ENCODE data around the gene APOE. TPM values are rescaled to one million over a fixed set of nuclear protein-coding genes. Genes with fewer than 3 reads are reported as not detected.
"Not testable (repeated sequence)": the region's sequence is repeated elsewhere in the genome, so short reads cannot be mapped to it uniquely, and the experiment has no call there.

Gene APOE
- total and polyA plus RNA-seq, 2 experiments from 2014 or later = 1,133 to 1,438 TPM

DNA sequence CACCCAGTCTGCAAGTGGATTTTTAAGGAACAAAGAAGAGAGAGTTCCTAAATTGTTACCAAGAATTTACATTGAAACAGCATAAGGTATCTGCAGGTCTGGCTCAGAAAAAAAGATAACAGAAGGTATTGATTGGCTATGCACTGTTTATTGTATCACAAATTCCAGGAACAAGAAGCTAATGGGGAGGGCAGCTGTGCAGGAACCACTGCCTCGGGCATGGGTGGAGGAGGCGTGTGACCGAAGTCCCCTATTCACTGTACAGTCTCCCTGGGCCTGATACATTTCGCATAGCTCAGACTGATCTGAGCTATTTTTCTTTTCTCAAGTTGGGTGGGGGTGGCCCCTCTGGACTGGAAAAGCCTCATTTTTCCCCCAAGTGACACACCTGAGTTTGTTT lies 47.8 kb upstream of the APOE start (continued):
- TF ChIP-seq, protein P1, sequence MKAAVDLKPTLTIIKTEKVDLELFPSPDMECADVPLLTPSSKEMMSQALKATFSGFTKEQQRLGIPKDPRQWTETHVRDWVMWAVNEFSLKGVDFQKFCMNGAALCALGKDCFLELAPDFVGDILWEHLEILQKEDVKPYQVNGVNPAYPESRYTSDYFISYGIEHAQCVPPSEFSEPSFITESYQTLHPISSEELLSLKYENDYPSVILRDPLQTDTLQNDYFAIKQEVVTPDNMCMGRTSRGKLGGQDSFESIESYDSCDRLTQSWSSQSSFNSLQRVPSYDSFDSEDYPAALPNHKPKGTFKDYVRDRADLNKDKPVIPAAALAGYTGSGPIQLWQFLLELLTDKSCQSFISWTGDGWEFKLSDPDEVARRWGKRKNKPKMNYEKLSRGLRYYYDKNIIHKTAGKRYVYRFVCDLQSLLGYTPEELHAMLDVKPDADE (IDR thresholded peaks at IDR 0.05) = no peak

DNA sequence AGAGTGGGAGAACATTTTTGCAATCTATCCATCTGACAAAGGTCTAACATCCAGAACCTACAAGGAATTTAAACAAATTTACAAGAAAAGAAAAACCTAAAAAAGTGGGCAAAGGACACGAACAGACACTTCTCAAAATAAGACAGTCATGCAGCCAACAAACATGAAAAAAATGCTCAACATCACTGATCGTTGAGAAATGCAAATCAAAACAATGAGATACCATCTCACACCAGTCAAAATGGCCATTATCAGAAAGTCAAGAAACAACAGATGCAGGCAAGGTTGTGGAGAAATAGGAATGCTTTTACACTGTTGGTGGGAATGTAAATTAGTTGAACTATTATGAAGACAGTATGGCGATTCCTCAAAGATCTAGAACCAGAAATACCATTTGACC lies 44.0 kb upstream of the APOE start:
- H4K20me1 ChIP-seq (replicated peaks; ENCODE audit: insufficient read depth) = peaks cover 57% of the 10 kb centered on the region
- not testable (repeated sequence) for H3K4me1 Mint-ChIP-seq; H3K4me3 Mint-ChIP-seq; H3K4me1 ChIP-seq (ENCODE audit: insufficient read depth); DNase-seq (ENCODE audit: low spot score); H3K27ac ChIP-seq (ENCODE audit: low read depth); H3K27me3 ChIP-seq (ENCODE audit: insufficient read depth); H3K27me3 Mint-ChIP-seq (ENCODE audit: insufficient read depth, low read depth, poor library complexity); H3K9me2 ChIP-seq (ENCODE audit: insufficient read depth); H3F3A ChIP-seq (replicated peaks; ENCODE audit: low read depth); H3K4me3 ChIP-seq; H3K9me3 Mint-ChIP-seq; H2AFZ ChIP-seq; H3K27ac Mint-ChIP-seq; H3K4me2 ChIP-seq; ATAC-seq
- H3K36me3 Mint-ChIP-seq (ENCODE audit: low read depth) = peaks cover 52% of the 10 kb centered on the region
- peaks cover 66% of the 10 kb centered on the region for H3K79me2 ChIP-seq (replicated peaks; ENCODE audit: insufficient read depth)
- peaks cover 15% of the 10 kb centered on the region for H3K36me3 ChIP-seq (ENCODE audit: insufficient read depth)

GRCh38 chr19:44863990-44864389 lies 41.6 kb upstream of the APOE start:
- Histone ChIP-seq H3K36me3 (ENCODE audit: insufficient read depth) (peaks cover 15% of the 10 kb centered on the region), H3K79me2 (replicated peaks; ENCODE audit: insufficient read depth) (peaks cover 46% of the 10 kb centered on the region)
- H3K36me3 Mint-ChIP-seq (ENCODE audit: low read depth) = peaks cover 67% of the 10 kb centered on the region
- TF ChIP-seq CREB1 (CRISPR knock-in tag; IDR thresholded peaks at IDR 0.05; ENCODE audit: low read depth) (no peak), EZH2phosphoT487 (IDR thresholded peaks at IDR 0.05; ENCODE audit: unreplicated experiment) (no peak), STAT1 (IDR thresholded peaks at IDR 0.05; ENCODE audit: unreplicated experiment) (no peak), ZNF331 (CRISPR knock-in tag; IDR thresholded peaks at IDR 0.05; ENCODE audit: low read depth) (no peak), JUNB (IDR thresholded peaks at IDR 0.05; ENCODE audit: unreplicated experiment) (no peak)
- TF ChIP-seq, protein P1 (IDR thresholded peaks at IDR 0.05) = no peak
- TF ChIP-seq, protein P2, sequence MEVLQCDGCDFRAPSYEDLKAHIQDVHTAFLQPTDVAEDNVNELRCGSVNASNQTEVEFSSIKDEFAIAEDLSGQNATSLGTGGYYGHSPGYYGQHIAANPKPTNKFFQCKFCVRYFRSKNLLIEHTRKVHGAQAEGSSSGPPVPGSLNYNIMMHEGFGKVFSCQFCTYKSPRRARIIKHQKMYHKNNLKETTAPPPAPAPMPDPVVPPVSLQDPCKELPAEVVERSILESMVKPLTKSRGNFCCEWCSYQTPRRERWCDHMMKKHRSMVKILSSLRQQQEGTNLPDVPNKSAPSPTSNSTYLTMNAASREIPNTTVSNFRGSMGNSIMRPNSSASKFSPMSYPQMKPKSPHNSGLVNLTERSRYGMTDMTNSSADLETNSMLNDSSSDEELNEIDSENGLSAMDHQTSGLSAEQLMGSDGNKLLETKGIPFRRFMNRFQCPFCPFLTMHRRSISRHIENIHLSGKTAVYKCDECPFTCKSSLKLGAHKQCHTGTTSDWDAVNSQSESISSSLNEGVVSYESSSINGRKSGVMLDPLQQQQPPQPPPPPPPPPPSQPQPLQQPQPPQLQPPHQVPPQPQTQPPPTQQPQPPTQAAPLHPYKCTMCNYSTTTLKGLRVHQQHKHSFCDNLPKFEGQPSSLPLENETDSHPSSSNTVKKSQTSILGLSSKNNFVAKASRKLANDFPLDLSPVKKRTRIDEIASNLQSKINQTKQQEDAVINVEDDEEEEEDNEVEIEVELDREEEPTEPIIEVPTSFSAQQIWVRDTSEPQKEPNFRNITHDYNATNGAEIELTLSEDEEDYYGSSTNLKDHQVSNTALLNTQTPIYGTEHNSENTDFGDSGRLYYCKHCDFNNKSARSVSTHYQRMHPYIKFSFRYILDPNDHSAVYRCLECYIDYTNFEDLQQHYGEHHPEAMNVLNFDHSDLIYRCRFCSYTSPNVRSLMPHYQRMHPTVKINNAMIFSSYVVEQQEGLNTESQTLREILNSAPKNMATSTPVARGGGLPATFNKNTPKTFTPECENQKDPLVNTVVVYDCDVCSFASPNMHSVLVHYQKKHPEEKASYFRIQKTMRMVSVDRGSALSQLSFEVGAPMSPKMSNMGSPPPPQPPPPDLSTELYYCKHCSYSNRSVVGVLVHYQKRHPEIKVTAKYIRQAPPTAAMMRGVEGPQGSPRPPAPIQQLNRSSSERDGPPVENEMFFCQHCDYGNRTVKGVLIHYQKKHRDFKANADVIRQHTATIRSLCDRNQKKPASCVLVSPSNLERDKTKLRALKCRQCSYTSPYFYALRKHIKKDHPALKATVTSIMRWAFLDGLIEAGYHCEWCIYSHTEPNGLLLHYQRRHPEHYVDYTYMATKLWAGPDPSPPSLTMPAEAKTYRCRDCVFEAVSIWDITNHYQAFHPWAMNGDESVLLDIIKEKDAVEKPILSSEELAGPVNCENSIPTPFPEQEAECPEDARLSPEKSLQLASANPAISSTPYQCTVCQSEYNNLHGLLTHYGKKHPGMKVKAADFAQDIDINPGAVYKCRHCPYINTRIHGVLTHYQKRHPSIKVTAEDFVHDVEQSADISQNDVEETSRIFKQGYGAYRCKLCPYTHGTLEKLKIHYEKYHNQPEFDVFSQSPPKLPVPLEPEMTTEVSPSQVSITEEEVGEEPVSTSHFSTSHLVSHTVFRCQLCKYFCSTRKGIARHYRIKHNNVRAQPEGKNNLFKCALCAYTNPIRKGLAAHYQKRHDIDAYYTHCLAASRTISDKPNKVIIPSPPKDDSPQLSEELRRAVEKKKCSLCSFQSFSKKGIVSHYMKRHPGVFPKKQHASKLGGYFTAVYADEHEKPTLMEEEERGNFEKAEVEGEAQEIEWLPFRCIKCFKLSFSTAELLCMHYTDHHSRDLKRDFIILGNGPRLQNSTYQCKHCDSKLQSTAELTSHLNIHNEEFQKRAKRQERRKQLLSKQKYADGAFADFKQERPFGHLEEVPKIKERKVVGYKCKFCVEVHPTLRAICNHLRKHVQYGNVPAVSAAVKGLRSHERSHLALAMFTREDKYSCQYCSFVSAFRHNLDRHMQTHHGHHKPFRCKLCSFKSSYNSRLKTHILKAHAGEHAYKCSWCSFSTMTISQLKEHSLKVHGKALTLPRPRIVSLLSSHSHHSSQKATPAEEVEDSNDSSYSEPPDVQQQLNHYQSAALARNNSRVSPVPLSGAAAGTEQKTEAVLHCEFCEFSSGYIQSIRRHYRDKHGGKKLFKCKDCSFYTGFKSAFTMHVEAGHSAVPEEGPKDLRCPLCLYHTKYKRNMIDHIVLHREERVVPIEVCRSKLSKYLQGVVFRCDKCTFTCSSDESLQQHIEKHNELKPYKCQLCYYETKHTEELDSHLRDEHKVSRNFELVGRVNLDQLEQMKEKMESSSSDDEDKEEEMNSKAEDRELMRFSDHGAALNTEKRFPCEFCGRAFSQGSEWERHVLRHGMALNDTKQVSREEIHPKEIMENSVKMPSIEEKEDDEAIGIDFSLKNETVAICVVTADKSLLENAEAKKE (CRISPR knock-in tag; IDR thresholded peaks at IDR 0.05) = no peak
- TF ChIP-seq, protein P3, sequence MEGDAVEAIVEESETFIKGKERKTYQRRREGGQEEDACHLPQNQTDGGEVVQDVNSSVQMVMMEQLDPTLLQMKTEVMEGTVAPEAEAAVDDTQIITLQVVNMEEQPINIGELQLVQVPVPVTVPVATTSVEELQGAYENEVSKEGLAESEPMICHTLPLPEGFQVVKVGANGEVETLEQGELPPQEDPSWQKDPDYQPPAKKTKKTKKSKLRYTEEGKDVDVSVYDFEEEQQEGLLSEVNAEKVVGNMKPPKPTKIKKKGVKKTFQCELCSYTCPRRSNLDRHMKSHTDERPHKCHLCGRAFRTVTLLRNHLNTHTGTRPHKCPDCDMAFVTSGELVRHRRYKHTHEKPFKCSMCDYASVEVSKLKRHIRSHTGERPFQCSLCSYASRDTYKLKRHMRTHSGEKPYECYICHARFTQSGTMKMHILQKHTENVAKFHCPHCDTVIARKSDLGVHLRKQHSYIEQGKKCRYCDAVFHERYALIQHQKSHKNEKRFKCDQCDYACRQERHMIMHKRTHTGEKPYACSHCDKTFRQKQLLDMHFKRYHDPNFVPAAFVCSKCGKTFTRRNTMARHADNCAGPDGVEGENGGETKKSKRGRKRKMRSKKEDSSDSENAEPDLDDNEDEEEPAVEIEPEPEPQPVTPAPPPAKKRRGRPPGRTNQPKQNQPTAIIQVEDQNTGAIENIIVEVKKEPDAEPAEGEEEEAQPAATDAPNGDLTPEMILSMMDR (conservative IDR thresholded peaks at IDR 0.05; ENCODE audit: low read depth in 2 of 2) = no peak

More at GRCh38 chr19:44863990-44864389, 41.6 kb upstream of the APOE start:
- Histone ChIP-seq H4K20me1 (replicated peaks; ENCODE audit: insufficient read depth) (peaks cover 45% of the 10 kb centered on the region), H3K27ac (ENCODE audit: low read depth) (no peak overlapping the region), H3K4me3 (no peak overlapping the region), H3K4me1 (ENCODE audit: insufficient read depth) (no peaks in the 10 kb centered on the region), H3F3A (replicated peaks; ENCODE audit: low read depth) (no peaks in the 10 kb centered on the region), H3K27me3 (ENCODE audit: insufficient read depth) (no peaks in the 10 kb centered on the region), H2AFZ (no peak overlapping the region), H3K9me2 (ENCODE audit: insufficient read depth) (no peaks in the 10 kb centered on the region), H3K4me2 (no peak overlapping the region)
- H3K4me3 Mint-ChIP-seq = no peak overlapping the region
- ATAC-seq = no peak
- no peaks in the 10 kb centered on the region for H3K4me1 Mint-ChIP-seq
- no peaks in the 10 kb centered on the region; the same call in 2 of the 3 replicates for H3K9me3 Mint-ChIP-seq
- no peak overlapping the region for H3K27ac Mint-ChIP-seq
- H3K27me3 Mint-ChIP-seq (ENCODE audit: insufficient read depth, low read depth, poor library complexity) = peaks cover 7% of the 10 kb centered on the region
- no peak for DNase-seq (ENCODE audit: low spot score)

Data from GM23338 (cell line).